Measurements from ENCODE around the gene OSBPL10.

OSBPL10 gene

DNA sequence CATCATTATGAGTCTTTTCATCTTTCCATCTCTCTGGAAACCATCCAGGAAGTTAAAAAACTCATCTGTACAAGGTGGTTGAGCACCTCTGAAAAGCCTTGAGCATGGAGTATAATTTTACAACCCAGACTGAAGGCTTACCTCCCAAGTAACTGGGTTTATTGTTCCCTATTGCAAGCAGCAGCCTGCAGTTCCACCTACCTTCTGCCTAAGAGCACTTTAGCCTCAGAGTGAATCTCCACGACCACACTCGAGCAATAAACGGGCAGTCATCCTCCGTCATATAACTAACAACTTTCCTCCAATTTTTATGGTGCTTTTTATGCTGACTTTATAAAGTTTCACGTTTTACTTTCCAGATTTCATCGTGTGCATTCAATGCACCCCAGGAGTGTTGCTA lies 32.8 kb downstream of the OSBPL10 start:
- no peaks in the 10 kb centered on the region for H4K20me1 ChIP-seq (ENCODE audit: insufficient read depth, low read length)
- H3K27ac ChIP-seq (ENCODE audit: low read depth, low read length, poor library complexity, severe bottlenecking), result peak overlapping the region; percentile 98
- H3K4me2 ChIP-seq (ENCODE audit: low read length), result peak overlapping the region; percentile 79
- H3K4me3 ChIP-seq (ENCODE audit: low read depth, low read length, poor library complexity, severe bottlenecking), result peak overlapping the region; percentile 44
- no peaks in the 10 kb centered on the region for H3K9me2 ChIP-seq (ENCODE audit: low read depth, low read length)
- H3K27me3 ChIP-seq (ENCODE audit: insufficient read depth, low read length), result no peaks in the 10 kb centered on the region
- TF ChIP-seq EZH2 (IDR thresholded peaks at IDR 0.05; ENCODE audit: borderline replicate concordance, low read length), result no peak
- TF ChIP-seq, protein P1, sequence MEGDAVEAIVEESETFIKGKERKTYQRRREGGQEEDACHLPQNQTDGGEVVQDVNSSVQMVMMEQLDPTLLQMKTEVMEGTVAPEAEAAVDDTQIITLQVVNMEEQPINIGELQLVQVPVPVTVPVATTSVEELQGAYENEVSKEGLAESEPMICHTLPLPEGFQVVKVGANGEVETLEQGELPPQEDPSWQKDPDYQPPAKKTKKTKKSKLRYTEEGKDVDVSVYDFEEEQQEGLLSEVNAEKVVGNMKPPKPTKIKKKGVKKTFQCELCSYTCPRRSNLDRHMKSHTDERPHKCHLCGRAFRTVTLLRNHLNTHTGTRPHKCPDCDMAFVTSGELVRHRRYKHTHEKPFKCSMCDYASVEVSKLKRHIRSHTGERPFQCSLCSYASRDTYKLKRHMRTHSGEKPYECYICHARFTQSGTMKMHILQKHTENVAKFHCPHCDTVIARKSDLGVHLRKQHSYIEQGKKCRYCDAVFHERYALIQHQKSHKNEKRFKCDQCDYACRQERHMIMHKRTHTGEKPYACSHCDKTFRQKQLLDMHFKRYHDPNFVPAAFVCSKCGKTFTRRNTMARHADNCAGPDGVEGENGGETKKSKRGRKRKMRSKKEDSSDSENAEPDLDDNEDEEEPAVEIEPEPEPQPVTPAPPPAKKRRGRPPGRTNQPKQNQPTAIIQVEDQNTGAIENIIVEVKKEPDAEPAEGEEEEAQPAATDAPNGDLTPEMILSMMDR (IDR thresholded peaks at IDR 0.05; ENCODE audit: low read length), result no peak
- peaks cover 35% of the 10 kb centered on the region for H3K79me2 ChIP-seq (ENCODE audit: insufficient read depth, low read length)
- H3K9me3 ChIP-seq (ENCODE audit: low read length), result peaks cover 11% of the 10 kb centered on the region; the same call in 1 of the 2 replicates
- H3K4me1 ChIP-seq (ENCODE audit: insufficient read depth, low read length, severe bottlenecking), result peaks cover 91% of the 10 kb centered on the region
- peak overlapping the region; percentile 77 for H3K9ac ChIP-seq (ENCODE audit: low read length)
- H2AFZ ChIP-seq (ENCODE audit: low read length), result no peak overlapping the region
- H3K36me3 ChIP-seq (ENCODE audit: insufficient read depth, low read length), result peaks cover 18% of the 10 kb centered on the region
- H3F3A ChIP-seq (ENCODE audit: insufficient read depth, low read length), result peaks cover 19% of the 10 kb centered on the region

DNA sequence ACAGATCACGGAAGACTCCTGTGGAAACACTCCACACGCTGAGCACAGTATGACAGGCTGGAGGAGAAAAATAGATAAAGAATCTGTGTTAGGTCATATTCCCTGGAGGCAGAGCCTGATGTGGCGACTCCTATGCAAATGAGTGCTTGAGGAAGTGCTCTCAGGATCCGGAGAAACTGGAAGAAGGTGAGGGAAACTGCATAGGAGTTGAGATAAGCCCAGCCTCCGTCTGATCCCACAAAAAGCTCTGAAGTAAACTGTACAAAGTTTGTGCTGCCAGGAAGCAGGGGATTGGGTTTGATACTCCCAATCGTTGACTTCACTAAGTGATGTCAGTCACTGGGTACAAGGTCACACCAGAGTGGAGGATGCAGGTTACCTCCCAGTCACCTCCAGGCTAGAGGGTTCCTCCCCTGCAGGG lies 33.4 kb downstream of the OSBPL10 start:
- Histone ChIP-seq H3K79me2 (ENCODE audit: insufficient read depth, low read length) (peaks cover 41% of the 10 kb centered on the region), H3K9ac (ENCODE audit: low read length) (peak overlapping the region; percentile 77), H4K20me1 (ENCODE audit: insufficient read depth, low read length) (no peaks in the 10 kb centered on the region), H3K4me1 (ENCODE audit: insufficient read depth, low read length, severe bottlenecking) (peaks cover 90% of the 10 kb centered on the region), H3K27me3 (ENCODE audit: insufficient read depth, low read length) (no peaks in the 10 kb centered on the region), H3K27ac (ENCODE audit: low read depth, low read length, poor library complexity, severe bottlenecking) (peak overlapping the region; percentile 98), H2AFZ (ENCODE audit: low read length) (no peak overlapping the region), H3K4me3 (ENCODE audit: low read depth, low read length, poor library complexity, severe bottlenecking) (peak overlapping the region; percentile 44), H3K9me3 (ENCODE audit: low read length) (peaks cover 11% of the 10 kb centered on the region; the same call in 1 of the 2 replicates), H3K36me3 (ENCODE audit: insufficient read depth, low read length) (peaks cover 22% of the 10 kb centered on the region), H3K9me2 (ENCODE audit: low read depth, low read length) (no peaks in the 10 kb centered on the region), H3K4me2 (ENCODE audit: low read length) (peak overlapping the region; percentile 79), H3F3A (ENCODE audit: insufficient read depth, low read length) (peaks cover 19% of the 10 kb centered on the region)
- no peak for TF ChIP-seq EZH2 (IDR thresholded peaks at IDR 0.05; ENCODE audit: borderline replicate concordance, low read length)
- TF ChIP-seq, protein P1 (IDR thresholded peaks at IDR 0.05; ENCODE audit: low read length), result no peak

DNA sequence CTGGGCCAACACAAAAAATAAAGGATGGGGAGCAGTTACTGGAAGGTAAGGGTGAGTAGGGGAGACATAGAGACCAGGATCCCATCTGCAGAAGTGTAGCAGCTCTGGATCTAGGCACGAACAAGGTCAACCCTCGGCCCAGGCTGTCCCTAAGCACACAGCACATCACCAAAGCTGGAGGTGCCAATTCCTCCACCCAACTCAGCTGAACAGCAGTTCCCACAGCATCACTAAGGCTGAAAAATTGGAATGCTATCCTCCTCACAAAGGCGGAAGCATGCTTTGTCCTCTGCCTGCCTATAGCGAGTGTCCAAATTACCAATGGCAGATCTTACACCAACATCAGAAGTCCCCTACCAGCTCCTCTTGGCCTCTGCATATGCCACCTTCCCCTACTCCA lies 33.9 kb downstream of the OSBPL10 start:
- H3K4me2 ChIP-seq (ENCODE audit: low read length), result peak overlapping the region; percentile 79
- H3K27me3 ChIP-seq (ENCODE audit: insufficient read depth, low read length), result no peaks in the 10 kb centered on the region
- H3K9ac ChIP-seq (ENCODE audit: low read length), result peak overlapping the region; percentile 77
- no peaks in the 10 kb centered on the region for H3K9me2 ChIP-seq (ENCODE audit: low read depth, low read length)
- peaks cover 22% of the 10 kb centered on the region for H3K36me3 ChIP-seq (ENCODE audit: insufficient read depth, low read length)
- H3K4me1 ChIP-seq (ENCODE audit: insufficient read depth, low read length, severe bottlenecking), result peaks cover 90% of the 10 kb centered on the region
- H3K4me3 ChIP-seq (ENCODE audit: low read depth, low read length, poor library complexity, severe bottlenecking), result peak overlapping the region; percentile 44
- no peak overlapping the region for H2AFZ ChIP-seq (ENCODE audit: low read length)
- H3K27ac ChIP-seq (ENCODE audit: low read depth, low read length, poor library complexity, severe bottlenecking), result peak overlapping the region; percentile 98
- H4K20me1 ChIP-seq (ENCODE audit: insufficient read depth, low read length), result no peaks in the 10 kb centered on the region
- H3F3A ChIP-seq (ENCODE audit: insufficient read depth, low read length), result peaks cover 14% of the 10 kb centered on the region
- H3K79me2 ChIP-seq (ENCODE audit: insufficient read depth, low read length), result peaks cover 43% of the 10 kb centered on the region
- H3K9me3 ChIP-seq (ENCODE audit: low read length), result peaks cover 11% of the 10 kb centered on the region; the same call in 1 of the 2 replicates
- TF ChIP-seq EZH2 (IDR thresholded peaks at IDR 0.05; ENCODE audit: borderline replicate concordance, low read length), result no peak
- TF ChIP-seq, protein P1 (IDR thresholded peaks at IDR 0.05; ENCODE audit: low read length), result no peak

Measured in OCI-LY1 (cell line).